GM08714 (cell line): ENCODE data around the gene CREBRF.
"Not testable (repeated sequence)": the region's sequence is repeated elsewhere in the genome, so short reads cannot be mapped to it uniquely, and the experiment has no call there.

ENCODE experiments used
- H3K4me3 ChIP-seq: fragments of 200-500 bp; sonication (Bioruptor generic); 2 replicates; pipeline ENCODE4 v1.5.1; 2014; ENCODE audit warnings: mild to moderate bottlenecking, low read length, inconsistent platforms
- ZNF274 ChIP-seq: IDR thresholded peaks from 2 replicates; pipeline ENCODE4 v1.6.1; 2012; ENCODE audit warnings: mild to moderate bottlenecking, low read depth, low read length

Gene CREBRF

DNA sequence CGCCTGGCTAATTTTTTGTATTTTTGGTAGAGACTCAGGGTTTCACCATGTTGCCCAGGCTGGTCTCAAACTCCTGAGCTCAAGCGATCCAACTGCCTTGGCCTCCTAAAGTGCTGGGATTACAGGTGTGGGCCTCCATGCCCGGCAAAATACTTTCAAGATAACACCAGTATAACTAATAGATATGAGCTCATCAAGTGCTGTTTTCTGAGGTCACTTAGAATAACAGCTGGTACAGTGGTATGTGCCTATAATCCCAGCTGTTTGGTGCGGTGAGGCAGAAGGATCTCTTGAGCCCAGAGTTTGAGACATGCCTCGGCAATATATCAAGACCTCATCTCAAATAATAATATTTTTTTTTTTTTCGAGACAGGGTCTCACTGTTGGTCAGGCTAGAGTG, 30.5 kb upstream of the CREBRF start:
- TF ChIP-seq ZNF274: no peak
- no peak overlapping the region for H3K4me3 ChIP-seq

DNA sequence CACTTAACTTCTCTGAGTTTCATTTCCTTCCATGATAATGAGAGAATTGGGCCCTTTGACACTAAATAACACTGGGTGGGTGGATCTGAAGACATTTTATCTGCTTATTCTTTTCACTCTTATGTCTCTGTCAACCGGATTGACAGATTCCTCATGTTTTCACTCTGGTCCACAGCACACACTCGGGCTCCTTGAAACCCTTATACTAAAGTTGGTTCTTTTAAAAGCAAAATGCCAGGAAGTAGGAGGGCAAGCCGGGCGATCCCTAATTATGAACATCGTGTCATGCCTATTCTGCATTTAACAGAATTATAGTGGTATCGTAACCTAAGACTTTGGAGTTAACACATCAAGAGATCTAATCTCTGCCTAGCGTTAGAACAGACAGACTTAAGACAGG, 28.2 kb upstream of the CREBRF start:
- H3K4me3 ChIP-seq: no peak overlapping the region

DNA sequence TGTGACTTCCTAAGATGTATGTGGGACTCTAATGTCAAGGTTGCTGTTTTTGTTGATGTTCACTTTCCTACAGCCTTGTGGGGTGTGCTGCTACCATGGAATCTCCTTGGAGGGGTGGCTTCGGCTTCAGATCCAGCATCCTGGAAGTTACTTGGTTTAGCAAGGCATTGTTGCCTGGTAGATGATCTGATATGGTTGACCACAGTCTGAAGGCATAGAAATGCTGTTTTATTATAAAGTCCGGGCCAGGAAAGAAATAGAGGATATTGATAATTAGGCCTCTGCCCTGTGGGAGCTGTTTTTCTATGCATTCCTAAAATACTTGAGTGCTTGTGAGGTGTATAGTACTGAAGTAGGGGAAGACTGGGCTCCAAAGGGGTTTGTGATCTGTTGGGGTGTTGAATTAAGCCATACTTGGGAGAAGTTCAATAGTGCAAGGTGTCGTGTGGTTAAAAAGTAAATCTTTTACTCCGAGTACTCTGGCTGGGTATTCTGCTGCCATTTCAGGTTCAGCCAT, 27.3 kb upstream of the CREBRF start:
- no peak overlapping the region; the same call in 1 of the 2 replicates for H3K4me3 ChIP-seq
- TF ChIP-seq ZNF274: no peak

More for the DNA sequence above, 28.2 kb upstream of the CREBRF start:
- no peak for TF ChIP-seq ZNF274

DNA sequence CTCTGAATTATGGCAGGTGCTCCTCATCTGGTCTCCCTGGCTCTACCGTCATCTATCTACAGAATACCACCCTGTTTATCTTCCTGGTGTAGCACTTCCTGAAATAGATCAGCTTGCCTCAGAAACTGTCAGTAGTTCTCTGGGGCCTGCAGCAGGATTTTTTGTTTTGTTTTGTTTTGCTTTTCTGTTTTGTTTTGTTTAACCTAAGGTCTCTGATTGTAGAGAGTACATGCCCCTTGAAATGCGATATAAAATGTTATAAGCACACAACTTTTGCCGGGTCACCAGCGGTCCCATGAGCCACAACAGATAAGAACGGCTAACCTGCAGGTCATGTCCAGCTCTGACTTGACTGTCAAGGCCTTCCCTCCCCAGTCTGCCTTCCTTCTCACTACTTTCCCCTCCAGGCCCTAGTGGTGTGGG, 26.6 kb upstream of the CREBRF start:
- no peak overlapping the region; the same call in 1 of the 2 replicates for H3K4me3 ChIP-seq
- TF ChIP-seq ZNF274: no peak

DNA sequence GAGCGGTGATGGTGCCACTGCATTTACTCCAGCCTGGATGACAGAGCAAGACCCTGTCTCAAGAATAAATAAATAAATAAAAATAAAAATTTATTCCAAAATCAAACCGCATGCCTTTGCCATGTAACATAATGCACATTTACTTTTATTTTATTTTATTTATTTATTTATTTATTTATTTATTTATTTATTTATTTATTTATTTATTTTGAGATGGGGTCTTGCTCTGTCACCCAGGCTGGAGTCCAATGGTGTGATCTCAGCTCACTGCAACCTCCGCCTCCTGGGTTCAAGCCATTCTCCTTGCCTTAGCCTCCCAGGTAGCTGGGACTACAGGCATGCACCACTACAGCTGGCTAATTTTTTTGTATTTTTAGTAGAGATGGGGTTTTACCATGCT, 24.1 kb upstream of the CREBRF start:
- not testable (repeated sequence) for H3K4me3 ChIP-seq

DNA sequence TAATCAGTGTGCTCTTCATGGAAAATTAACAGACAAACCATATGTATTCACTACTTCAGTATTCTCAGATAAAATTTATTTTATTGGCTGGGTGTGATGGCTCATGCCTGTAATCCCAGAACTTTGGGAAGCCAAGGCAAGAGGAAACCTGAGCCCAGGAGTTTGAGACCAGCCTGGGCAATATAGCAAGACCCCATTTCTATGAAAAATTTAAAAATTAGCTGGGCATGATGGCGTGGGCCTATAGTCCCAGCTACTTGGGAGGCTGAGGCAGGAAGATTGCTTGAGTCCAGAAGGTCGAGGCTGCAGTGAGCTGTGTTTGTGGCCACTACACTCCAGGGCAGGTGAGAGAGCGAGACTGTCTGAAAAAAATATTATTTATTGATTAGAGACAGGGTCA, 23.4 kb upstream of the CREBRF start:
- no peak overlapping the region for H3K4me3 ChIP-seq
- TF ChIP-seq ZNF274: no peak

DNA sequence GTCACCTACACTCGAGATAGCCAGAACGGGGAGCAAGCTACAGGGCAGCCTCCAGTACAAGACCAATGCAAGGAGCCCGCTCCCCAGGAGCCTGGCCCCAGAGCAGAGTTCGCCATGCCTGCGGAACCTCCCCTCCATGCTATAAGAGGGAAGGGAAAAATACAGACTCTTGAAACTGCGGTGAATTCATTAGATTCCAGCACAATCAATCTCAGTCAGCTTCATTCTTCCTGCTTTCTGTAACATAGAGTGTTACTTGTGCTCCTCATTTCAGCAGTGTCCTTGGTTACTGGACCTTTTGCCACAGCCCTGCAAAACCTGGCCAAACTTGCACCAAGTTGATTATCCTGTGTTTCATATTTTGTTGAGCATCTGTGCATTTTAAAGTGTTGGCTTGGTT, 22.2 kb upstream of the CREBRF start:
- no peak for TF ChIP-seq ZNF274
- H3K4me3 ChIP-seq: no peak overlapping the region

DNA sequence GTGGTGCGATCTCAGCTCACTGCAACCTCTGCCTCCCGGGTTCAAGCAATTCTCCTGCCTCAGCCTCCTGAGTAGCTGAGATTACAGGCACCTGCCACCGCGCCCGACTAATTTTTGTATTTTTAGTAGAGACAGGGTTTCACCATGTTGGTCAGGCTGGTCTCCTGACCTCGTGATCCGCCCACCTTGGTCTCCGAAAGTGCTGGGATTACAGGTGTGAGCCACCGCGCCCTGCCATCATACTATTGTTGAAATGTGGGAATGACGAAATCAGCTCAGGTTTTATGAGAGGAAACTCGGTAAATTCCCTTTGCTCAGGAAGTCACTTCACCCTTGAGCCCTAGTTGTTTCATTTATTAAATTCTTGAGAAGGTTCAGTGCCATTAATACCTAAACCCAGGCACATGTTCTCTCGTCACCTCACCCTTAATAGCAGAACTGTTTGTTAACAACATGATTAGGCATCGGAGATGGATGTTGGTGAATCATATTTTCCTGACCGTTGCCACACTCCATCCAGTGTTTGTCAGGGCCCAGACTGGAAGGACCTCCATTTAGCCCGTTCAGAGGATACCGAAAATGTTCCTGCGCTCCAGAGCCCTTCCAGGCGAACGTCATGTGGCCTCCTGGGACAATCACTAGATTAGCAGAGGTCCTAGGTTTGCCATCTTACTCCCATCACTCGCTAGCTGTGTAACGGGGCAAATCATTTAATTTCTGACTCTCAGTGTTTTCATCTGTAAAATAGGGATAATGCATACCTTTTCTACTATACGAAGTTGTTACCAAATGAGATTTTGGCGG, 20.0 kb upstream of the CREBRF start:
- no peak for TF ChIP-seq ZNF274
- H3K4me3 ChIP-seq: peak overlapping the region; percentile 80; the same call in 1 of the 2 replicates

DNA sequence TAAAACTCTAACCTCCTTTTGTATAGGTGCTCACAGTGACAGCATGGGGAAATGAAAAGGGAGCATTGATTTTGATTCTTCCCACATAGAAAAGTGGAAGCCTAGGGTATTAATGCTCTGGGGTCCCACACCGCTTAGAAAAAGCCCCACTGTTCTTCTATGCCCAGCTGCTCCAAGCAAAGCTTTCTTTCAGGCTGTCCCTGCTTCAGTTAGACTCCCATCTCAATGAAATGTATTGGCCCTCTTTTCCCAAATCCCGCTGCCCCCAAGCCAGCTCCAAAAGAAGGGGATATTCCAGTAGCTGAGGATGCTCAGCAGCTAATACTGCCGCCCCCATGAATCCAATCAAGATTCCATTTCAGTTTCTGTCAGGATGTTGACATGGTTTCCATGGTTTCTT, 17.0 kb upstream of the CREBRF start:
- H3K4me3 ChIP-seq: no peak overlapping the region

DNA sequence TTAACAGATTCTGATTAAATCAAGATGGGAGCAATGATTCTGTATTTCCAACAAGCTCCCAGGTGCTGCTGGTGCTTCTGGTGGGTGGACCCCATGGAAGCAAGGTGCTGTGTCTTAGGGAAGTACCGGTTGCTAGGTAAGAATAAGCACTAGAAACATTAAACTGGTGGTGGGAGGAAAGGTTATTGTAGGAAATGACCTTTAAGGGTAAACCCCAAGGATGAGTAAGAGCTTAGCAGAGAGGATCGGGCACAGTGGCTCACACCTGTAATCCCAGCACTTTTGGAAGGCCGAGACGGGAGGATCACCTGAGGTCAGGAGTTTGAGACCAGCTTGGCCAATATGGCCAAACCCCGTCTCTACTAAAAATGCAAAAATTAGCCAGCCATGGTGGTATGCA, 16.2 kb upstream of the CREBRF start:
- no peak overlapping the region for H3K4me3 ChIP-seq
- TF ChIP-seq ZNF274: no peak

More for the DNA sequence above, 17.0 kb upstream of the CREBRF start:
- no peak for TF ChIP-seq ZNF274

DNA sequence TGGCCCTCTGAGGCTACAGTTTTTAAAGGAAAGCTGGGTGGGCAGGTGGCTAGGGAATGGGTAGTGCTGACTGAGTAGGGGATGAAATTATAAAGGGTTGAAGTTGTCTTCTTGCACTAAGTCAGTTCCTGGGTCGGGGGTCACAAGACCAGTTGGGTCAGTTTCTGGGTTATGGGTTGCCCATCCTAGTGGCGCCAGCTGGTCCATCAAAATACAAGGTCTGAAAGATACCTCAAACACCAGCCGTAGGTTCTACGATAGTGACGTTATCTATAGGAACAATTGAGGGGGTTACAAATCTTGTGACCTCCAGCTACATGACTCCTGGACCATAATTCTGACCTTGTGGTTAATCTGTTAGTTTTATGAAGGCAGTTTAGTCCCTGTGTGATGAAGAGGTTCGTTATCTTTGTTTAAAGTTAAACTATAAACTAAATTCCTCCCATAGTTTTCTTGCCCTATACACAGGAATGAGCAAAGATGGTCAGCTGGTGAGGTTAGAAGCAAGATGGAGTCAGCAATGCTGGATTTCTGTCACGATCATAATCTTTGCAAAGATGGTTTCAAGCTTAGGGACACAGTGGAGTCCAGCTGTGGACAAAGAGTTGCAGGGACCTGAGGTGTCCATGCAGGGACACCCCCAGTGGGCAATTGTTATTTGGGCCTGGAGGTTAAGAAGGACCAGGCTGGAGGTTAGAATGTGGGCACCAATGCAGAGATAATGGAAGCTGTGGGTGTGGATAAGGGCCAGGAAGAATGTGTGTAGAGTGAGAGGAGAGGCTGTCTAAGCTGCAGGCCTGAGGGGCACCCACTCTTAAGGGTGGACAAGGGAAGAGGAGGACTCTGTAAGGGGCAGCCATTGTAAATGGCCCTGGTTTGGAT, 14.0 kb upstream of the CREBRF start:
- H3K4me3 ChIP-seq: no peak overlapping the region
- TF ChIP-seq ZNF274: no peak

DNA sequence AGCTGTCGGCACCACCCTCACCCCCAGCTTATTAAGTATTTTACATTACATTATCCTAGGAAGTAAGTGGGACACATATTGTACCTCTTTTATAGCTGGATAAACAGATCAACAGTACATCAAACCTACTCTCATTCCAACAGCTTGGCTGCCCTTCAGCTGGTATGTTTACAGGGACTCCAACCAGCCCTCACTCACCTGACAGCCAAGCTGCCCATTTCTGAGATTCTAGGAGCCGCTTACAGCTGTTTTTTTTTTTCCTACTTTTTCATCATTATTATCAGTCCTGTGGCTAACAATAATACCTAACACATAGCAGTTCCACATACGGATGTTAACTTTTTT, 13.4 kb upstream of the CREBRF start:
- H3K4me3 ChIP-seq: no peak overlapping the region
- no peak for TF ChIP-seq ZNF274

DNA sequence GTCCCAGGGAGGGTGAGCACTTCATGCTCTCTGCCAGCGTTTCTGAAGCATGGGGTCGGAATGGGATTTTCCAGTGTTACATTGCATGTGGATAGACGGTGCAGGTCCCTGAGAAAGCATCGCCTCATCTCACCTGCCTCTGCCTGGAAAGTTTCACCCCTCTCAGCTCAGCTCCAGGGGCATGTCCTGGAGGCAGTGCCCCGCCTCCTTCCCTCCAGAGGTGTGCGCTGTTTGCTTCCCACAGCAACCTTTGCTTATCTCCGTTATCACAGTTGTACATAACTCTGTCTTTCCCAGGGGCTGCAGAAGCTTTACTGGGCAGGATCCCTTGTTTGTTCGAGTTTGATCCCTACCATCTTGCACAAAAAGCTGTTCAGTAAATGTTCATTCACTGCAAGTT, 10.7 kb upstream of the CREBRF start:
- no peak overlapping the region for H3K4me3 ChIP-seq
- no peak for TF ChIP-seq ZNF274

DNA sequence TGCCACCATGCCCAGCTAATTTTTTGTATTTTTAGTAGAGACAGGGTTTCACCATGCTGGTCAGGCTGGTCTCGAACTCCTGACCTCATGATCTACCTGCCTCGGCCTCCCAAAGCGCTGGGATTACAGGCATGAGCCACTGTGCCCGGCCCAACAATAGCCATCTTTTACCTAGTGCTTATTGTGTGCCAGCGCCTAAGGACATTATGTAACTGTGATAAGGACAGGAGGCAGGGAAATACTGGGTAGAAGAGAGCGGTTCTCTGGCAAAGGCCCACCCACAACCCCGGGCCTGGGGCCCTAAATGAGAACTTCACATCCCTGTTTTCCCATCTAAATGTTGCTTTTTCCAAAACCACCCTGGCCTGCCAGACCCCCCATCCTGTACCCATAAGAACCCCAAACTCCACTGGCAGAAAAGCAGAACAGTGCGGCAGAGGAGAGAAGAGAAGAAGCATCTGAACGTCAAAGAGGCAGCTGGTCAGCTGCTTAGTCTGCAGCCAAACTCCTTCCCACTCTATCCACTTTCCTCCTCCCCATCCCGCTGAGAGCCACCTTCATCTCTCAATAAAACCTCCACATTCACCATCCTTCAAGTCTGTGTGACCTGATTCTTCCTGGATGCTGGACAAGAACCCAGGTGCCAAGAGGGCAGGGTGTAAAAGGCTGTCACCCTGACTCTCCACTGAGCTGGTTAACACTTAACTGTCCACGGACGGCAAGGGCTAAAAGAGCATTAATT, 8.9 kb upstream of the CREBRF start:
- H3K4me3 ChIP-seq: not testable (repeated sequence)

DNA sequence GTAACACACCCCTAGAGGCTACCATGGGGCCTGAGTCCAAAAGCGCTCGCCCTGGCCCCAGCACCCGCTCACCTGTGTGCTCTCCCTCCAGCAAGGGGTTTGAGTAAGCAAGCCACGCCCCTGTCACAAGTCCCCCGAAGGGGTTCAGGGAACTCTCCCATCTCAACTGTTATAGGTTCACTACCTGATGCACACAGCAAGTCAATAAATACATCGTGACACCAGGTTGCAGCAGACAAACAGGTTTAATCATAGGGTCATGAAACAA, 8.4 kb upstream of the CREBRF start:
- TF ChIP-seq ZNF274: no peak
- H3K4me3 ChIP-seq: no peak overlapping the region
